ENCODE results near the gene UBR2. TPM values are rescaled to one million over a fixed set of nuclear protein-coding genes. Genes with fewer than 3 reads are reported as not detected.

UBR2 gene
- total RNA-seq, 1 donor from 2014 or later: 21.6 TPM

- Mint-ChIP-seq H3K36me3 (ENCODE audit: low read depth, unreplicated experiment) (no peaks in the 10 kb centered on the region), H3K4me3 (ENCODE audit: unreplicated experiment) (no peak overlapping the region), H3K4me1 (ENCODE audit: unreplicated experiment) (peaks cover 11% of the 10 kb centered on the region), H3K27ac (ENCODE audit: unreplicated experiment) (no peak overlapping the region), H3K27me3 (ENCODE audit: unreplicated experiment) (no peaks in the 10 kb centered on the region), H3K9me3 (ENCODE audit: unreplicated experiment) (no peaks in the 10 kb centered on the region)
- no peak for DNase-seq (ENCODE audit: low spot score)
- TF ChIP-seq CTCF (IDR thresholded peaks at IDR 0.05; ENCODE audit: unreplicated experiment): no peak
These were observed 33.5 kb upstream of the UBR2 start for GRCh38 chr6:42530296-42530695.

GRCh38 chr6:42530751-42531150 lies 33.1 kb upstream of the UBR2 start:
- Mint-ChIP-seq H3K27ac (ENCODE audit: unreplicated experiment) (no peak overlapping the region), H3K9me3 (ENCODE audit: unreplicated experiment) (no peaks in the 10 kb centered on the region), H3K27me3 (ENCODE audit: unreplicated experiment) (no peaks in the 10 kb centered on the region)

GRCh38 chr6:42532038-42532669 lies 31.7 kb upstream of the UBR2 start:
- DNase-seq (ENCODE audit: low spot score): peak; percentile 14
- H3K4me3 Mint-ChIP-seq (ENCODE audit: unreplicated experiment): no peak overlapping the region
- no peaks in the 10 kb centered on the region for H3K9me3 Mint-ChIP-seq (ENCODE audit: unreplicated experiment)
- peaks cover 24% of the 10 kb centered on the region for H3K4me1 Mint-ChIP-seq (ENCODE audit: unreplicated experiment)
- peak; percentile 96 for TF ChIP-seq CTCF (IDR thresholded peaks at IDR 0.05; ENCODE audit: unreplicated experiment)
- H3K36me3 Mint-ChIP-seq (ENCODE audit: low read depth, unreplicated experiment): no peaks in the 10 kb centered on the region
- peaks cover 3% of the 10 kb centered on the region for H3K27me3 Mint-ChIP-seq (ENCODE audit: unreplicated experiment)
- H3K27ac Mint-ChIP-seq (ENCODE audit: unreplicated experiment): no peak overlapping the region

More at GRCh38 chr6:42530751-42531150, 33.1 kb upstream of the UBR2 start:
- no peak for TF ChIP-seq CTCF (IDR thresholded peaks at IDR 0.05; ENCODE audit: unreplicated experiment)
- Mint-ChIP-seq H3K36me3 (ENCODE audit: low read depth, unreplicated experiment) (no peaks in the 10 kb centered on the region), H3K4me1 (ENCODE audit: unreplicated experiment) (peaks cover 11% of the 10 kb centered on the region), H3K4me3 (ENCODE audit: unreplicated experiment) (no peak overlapping the region)
- DNase-seq (ENCODE audit: low spot score): no peak

GRCh38 chr6:42533794-42534193 lies 30.0 kb upstream of the UBR2 start:
- Mint-ChIP-seq H3K4me1 (ENCODE audit: unreplicated experiment) (peaks cover 37% of the 10 kb centered on the region), H3K4me3 (ENCODE audit: unreplicated experiment) (no peak overlapping the region), H3K36me3 (ENCODE audit: low read depth, unreplicated experiment) (no peaks in the 10 kb centered on the region), H3K9me3 (ENCODE audit: unreplicated experiment) (no peaks in the 10 kb centered on the region), H3K27ac (ENCODE audit: unreplicated experiment) (no peak overlapping the region), H3K27me3 (ENCODE audit: unreplicated experiment) (peaks cover 3% of the 10 kb centered on the region)
- TF ChIP-seq CTCF (IDR thresholded peaks at IDR 0.05; ENCODE audit: unreplicated experiment): no peak
- DNase-seq (ENCODE audit: low spot score): no peak

GRCh38 chr6:42537536-42537935 lies 26.3 kb upstream of the UBR2 start:
- Mint-ChIP-seq H3K27me3 (ENCODE audit: unreplicated experiment) (peaks cover 3% of the 10 kb centered on the region), H3K9me3 (ENCODE audit: unreplicated experiment) (no peaks in the 10 kb centered on the region)

More at GRCh38 chr6:42537536-42537935, 26.3 kb upstream of the UBR2 start:
- H3K27ac Mint-ChIP-seq (ENCODE audit: unreplicated experiment): peak overlapping the region; percentile 85
- H3K4me1 Mint-ChIP-seq (ENCODE audit: unreplicated experiment): peaks cover 29% of the 10 kb centered on the region
- no peak for TF ChIP-seq CTCF (IDR thresholded peaks at IDR 0.05; ENCODE audit: unreplicated experiment)
- H3K36me3 Mint-ChIP-seq (ENCODE audit: low read depth, unreplicated experiment): no peaks in the 10 kb centered on the region
- H3K4me3 Mint-ChIP-seq (ENCODE audit: unreplicated experiment): no peak overlapping the region
- DNase-seq (ENCODE audit: low spot score): no peak

All from endothelial cell (in vitro differentiated cells).